Measurements from ENCODE around the gene GPR153. TPM values are rescaled to one million over a fixed set of nuclear protein-coding genes. Genes with fewer than 3 reads are reported as not detected.

Gene GPR153
- total RNA-seq, 4 donors from 2014 or later: 5.6 to 22.1 (median 10.3) TPM

GRCh38 chr1:6260433-6260934 is 414 bp downstream of the GPR153 start:
- Histone ChIP-seq H3K27me3 (no peaks in the 10 kb centered on the region), H3K9me3 (no peaks in the 10 kb centered on the region), H3K4me1 (peaks cover 0 to 9% of the 10 kb centered on the region in 2 donors), H3K36me3 (no peaks in the 10 kb centered on the region), H3K4me3 (peak overlapping the region; percentile 43 to 47), H3K27ac (peak overlapping the region; percentile 76 to 77)
- peak in 1 of 2 donors; percentile 58 for DNase-seq
- intact Hi-C loops (cut with DNase I; ENCODE audit: low total_unique reads): no loop called here
- TF ChIP-seq POLR2A (IDR thresholded peaks at IDR 0.05): no peak
- no peak for TF ChIP-seq CTCF (IDR thresholded peaks at IDR 0.05)

DNA sequence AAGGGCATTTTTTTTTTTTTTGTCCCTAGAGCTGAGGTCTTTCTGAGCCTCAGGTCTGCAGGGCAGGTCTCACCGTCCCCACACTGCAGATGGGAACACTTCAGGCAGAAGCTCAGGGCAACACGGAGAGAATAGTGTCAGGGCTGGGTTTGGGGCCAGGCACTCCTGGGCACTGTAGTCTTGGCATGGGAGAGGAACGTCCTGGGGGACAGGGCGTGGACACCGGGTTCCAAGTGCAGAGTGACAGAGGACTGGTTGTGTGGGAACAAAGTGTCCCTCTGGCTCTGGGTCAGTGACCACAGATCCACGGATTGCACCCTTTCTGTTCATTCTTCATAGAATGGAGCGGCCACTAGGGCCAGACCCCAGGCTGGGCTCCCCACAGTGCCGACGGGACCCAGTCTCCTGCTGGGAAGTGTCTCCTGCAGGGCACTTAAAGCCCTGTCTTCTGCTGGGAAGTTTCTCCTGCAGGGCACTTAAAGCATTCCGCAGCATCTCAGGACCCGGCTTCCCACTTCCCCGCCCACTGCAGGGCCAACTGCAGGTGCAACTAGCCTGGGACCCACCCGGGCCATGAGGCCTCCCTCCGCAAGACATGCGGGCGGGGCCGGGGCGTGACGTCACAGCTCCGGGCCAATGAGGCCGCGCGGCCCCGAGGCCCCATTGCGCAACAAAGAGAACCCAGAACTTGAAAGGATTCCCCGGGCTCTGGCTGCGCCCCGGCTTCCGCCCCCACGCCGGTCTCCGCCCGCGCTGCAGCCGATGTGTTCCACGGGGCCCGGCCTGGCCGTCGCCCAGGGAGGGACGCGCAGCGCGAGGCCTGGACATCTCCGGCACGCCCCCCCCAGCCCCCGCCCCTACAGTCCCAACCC is 1.2 kb downstream of the GPR153 start:
- intact Hi-C loops (cut with DNase I; ENCODE audit: low total_unique reads): no loop called here

GRCh38 chr1:6258675-6259074 is 2.2 kb downstream of the GPR153 start:
- no peaks in the 10 kb centered on the region for H3K9me3 ChIP-seq
- intact Hi-C loops (cut with DNase I; ENCODE audit: low total_unique reads): no loop called here
- no peaks in the 10 kb centered on the region for H3K36me3 ChIP-seq
- H3K27ac ChIP-seq: no peak overlapping the region
- H3K4me1 ChIP-seq: peaks cover 0 to 9% of the 10 kb centered on the region in 2 donors
- TF ChIP-seq POLR2A (IDR thresholded peaks at IDR 0.05): no peak
- TF ChIP-seq CTCF (IDR thresholded peaks at IDR 0.05): no peak
- DNase-seq: no peak
- no peak overlapping the region for H3K4me3 ChIP-seq
- no peaks in the 10 kb centered on the region for H3K27me3 ChIP-seq

More for the DNA sequence above, 1.2 kb downstream of the GPR153 start:
- Histone ChIP-seq H3K27me3 (no peaks in the 10 kb centered on the region), H3K4me1 (peaks cover 0 to 9% of the 10 kb centered on the region in 2 donors), H3K27ac (peak overlapping the region; percentile 76 to 77), H3K36me3 (no peaks in the 10 kb centered on the region), H3K9me3 (no peaks in the 10 kb centered on the region), H3K4me3 (peak overlapping the region; percentile 43 to 47)
- peak; percentile 85 to 91 for DNase-seq
- TF ChIP-seq CTCF (IDR thresholded peaks at IDR 0.05) (peak in 1 of 4 experiments; percentile 4), POLR2A (IDR thresholded peaks at IDR 0.05) (no peak)

GRCh38 chr1:6257541-6258069 is 3.3 kb downstream of the GPR153 start:
- intact Hi-C loops (cut with DNase I; ENCODE audit: low total_unique reads): no loop called here
- H3K9me3 ChIP-seq: no peaks in the 10 kb centered on the region
- no peaks in the 10 kb centered on the region for H3K4me1 ChIP-seq
- H3K27ac ChIP-seq: no peak overlapping the region
- no peaks in the 10 kb centered on the region for H3K36me3 ChIP-seq
- no peak for DNase-seq
- TF ChIP-seq POLR2A (IDR thresholded peaks at IDR 0.05): no peak
- TF ChIP-seq CTCF (IDR thresholded peaks at IDR 0.05): no peak
- no peak overlapping the region for H3K4me3 ChIP-seq
- H3K27me3 ChIP-seq: no peaks in the 10 kb centered on the region

GRCh38 chr1:6256645-6257044 is 4.3 kb downstream of the GPR153 start:
- H3K36me3 ChIP-seq: no peaks in the 10 kb centered on the region
- no peaks in the 10 kb centered on the region for H3K9me3 ChIP-seq
- no peak for DNase-seq
- TF ChIP-seq POLR2A (IDR thresholded peaks at IDR 0.05) (no peak), CTCF (IDR thresholded peaks at IDR 0.05) (no peak)
- no peak overlapping the region for H3K27ac ChIP-seq
- no peaks in the 10 kb centered on the region for H3K4me1 ChIP-seq
- no peaks in the 10 kb centered on the region for H3K27me3 ChIP-seq
- H3K4me3 ChIP-seq: no peak overlapping the region
- intact Hi-C loops (cut with DNase I; ENCODE audit: low total_unique reads): no loop called here
